Hematopoietic multipotent progenitor cell treated with erythropoietin and hydrocortisone succinate and interleukin-3 and kit ligand, for 8 days (in vitro differentiated cells): ENCODE data around the gene PREX1.

Experiments
- DNase-seq: peaks from one replicate; pipeline ENCODE4 v3.0.0-alpha.2; 2015

PREX1 gene

GRCh38 chr20:48649868-48650267 lies 177.9 kb downstream of the PREX1 start:
- DNase-seq: no peak

DNA sequence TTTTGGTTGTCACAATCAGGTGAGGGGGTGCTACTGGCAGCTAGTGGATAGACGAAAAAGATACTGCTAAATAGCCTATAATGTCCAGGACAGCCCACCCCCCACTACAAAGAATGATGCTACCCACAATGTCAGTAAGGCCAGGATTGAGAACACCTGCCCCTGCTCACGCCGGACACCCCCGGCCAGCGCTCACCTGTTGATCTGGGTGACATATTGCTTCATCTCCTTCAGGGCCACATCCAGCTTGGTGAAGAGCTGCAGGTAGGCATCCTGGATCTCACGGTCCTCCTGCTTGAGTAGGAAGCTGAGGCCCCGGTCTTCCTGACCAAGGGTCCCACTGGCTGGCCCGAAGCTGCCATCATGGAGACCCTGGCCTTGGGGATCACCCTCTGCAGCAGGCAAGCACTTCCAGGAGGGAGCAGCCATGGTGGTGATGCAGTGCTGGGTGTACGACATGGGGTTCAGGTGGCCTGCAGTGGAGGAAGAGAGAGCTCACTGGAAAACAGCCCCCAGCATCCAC lies 178.6 kb downstream of the PREX1 start:
- no peak for DNase-seq

- DNase-seq: no peak
These were observed 179.2 kb downstream of the PREX1 start for GRCh38 chr20:48648482-48649051.

DNA sequence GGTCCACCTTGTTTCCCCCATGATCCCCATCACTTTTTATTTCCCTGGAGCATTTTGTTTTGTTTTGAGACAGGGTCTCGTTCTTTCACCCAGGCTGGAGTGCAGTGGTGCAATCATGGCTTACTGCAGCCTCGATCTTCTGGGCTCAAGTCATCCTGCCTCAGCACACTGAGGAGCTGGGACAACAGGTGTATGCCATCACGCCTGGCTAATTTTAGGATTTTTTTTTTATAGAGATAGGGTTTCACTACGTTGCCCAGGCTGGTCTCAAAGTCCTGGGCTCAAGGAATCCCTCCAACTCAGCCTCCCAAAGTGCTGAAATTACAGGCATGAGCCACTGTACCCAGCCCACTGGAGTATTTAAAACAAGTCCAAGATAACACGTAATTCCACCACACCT lies 179.9 kb downstream of the PREX1 start:
- DNase-seq: no peak

DNA sequence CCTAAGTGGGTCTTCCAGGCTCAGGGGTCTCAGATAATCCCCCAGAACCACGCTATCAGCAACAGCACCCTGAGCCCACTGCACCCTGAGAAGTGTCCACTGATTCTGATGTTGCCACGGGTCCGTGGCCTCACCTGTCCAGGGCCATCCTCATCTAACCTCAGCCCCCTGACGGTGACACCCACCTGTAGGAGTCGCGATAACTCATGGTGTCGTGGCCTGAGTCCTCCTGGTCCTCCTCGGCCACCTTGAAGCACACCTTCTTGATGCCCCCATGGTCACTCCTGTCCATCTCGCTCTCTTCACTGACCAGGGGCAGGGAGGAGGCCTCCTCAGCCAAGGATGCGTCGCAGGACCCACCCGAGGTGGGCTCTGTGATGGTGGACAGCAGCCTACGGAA lies 182.1 kb downstream of the PREX1 start:
- no peak for DNase-seq

DNA sequence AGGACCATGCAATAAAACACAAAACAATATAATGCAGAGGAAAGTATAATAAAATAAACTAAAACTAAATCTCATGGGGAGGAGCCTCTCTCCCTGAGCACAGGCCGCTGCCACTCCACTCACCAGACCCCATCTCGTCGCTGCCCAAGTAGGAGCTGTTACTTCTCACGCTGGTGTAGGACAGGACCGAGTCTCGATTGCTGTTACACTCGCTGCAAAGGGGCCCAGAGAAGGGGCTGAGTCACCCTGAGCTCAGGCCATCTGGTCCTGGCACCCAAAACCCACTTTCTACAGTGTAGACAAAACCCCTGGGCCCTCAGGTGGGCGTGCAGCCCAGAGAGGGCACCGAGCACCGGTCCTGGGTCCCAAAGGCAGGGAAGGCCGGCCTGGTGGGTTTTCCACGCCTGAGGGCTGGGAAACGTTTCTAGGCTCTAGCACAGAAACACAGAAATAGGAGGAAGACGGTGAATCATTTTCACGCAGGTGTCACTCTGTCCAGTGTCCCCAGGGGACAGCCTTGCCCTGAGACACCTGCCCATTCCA lies 183.4 kb downstream of the PREX1 start:
- DNase-seq: no peak

DNA sequence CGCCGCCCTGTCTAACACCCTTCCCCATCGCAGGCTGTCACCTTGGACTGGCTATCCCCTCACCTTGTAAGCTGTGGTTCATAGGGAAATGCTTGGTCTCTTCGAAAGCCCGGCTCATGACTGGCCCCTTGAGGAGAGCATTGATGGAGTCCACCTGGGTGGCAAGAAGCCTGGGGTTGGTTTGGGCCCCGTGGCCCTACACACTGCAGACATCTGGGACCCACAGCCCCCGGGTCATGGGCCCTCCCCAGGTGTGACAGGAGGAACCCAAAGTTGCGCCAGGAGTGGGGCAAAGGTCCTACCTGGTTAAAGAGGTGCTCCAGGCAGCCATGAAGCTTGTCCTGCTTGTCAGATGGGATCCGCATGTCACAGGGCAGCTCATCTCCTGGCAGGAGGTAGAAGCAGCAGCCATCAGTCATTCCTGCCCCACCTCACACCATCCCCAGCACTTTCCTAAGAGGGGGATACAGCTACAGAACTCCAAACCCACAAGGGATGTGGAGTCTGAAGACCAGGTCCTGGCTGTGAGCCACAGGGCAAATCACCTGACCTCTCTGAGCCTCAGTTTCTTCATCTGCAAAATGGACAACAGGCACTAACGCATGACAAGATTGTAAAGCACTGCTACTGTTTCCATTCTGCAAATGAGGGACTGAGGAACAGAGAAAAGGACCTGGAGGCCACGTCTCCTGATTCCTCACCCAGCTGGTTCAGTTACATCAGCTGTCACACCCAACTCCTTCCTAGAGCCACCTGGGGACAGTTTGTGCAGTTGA lies 185.5 kb downstream of the PREX1 start:
- DNase-seq: no peak

GRCh38 chr20:48640871-48641270 lies 186.9 kb downstream of the PREX1 start:
- DNase-seq: no peak

DNA sequence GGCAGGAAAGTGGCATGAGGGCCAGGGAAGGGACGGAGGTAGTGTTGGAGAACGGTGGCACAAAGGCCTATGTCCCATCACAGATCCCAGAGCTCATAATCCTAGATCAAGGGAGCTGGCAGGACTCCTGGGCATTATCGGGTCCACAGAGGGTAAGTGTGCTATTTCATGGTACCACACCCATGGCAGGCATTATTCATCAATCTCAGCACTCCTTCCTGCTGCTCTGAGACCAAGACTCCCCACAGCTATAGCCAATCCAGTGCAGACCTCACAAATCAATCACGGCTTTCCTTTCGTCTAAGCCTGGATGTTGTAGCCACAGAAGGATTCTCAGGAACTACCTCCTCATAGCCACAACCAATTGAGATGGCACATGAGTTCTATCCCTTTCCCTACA lies 187.9 kb downstream of the PREX1 start:
- no peak for DNase-seq

DNA sequence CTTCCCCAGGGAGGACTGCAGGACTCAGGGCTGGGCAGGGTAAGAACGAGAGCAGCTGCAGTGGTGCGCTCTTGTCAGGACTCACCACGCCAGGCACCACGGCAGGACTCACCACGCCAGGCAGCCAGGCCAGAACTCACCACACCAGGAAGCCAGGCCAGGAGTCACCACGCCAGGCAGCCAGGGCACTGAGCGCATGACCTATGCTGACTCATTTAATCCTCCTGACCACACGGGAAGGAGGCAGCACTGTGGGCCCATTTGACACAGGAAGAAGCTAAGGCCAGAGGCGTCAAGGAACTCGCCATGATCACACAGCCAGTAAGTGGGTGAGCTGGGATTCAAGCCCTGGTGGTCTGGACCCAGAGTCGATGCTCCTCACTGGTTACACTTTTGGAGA lies 189.3 kb downstream of the PREX1 start:
- no peak for DNase-seq

DNA sequence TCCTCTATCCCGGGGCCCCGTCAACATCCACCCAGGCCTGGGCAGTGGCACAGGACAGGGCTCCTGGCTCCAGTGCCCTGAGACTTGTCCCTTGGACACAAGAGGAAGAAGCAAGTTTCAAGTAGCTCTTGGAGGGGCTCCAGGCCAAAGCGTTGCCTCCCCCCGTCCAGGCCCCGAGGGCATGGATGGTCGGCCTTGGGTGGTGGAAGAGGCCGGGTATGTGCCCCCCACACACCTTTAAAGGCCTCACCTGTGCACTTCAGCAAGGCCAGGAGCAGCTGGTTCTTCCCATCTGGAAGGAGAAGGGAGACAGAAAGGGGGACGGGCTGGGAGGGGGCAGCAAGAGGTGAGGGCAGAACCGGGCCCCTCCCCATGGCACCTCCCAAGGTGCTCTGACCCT lies 190.3 kb downstream of the PREX1 start:
- no peak for DNase-seq

- no peak for DNase-seq
These were observed 191.5 kb downstream of the PREX1 start for GRCh38 chr20:48636301-48636700.

GRCh38 chr20:48635791-48636267 lies 192.0 kb downstream of the PREX1 start:
- DNase-seq: peak; percentile 60

DNA sequence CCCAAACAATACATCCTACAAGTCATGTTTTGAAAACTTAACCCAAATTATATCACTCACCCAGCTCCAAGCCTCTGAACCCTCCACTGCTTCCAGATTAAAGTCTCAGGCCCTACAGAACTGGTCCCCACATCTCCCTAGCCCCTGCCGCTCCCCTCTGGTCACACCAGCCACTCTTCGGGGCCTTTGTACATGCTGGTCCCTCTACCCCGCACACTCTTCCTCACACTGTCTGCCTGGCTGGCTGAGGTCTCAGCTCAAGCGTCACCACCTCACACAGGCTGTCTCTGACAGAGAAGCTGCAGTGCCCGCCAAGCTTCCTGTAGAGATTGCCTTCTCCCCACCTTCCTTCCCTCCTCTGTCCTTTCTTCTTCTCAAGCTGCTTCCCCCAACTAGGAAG lies 192.4 kb downstream of the PREX1 start:
- DNase-seq: no peak

DNA sequence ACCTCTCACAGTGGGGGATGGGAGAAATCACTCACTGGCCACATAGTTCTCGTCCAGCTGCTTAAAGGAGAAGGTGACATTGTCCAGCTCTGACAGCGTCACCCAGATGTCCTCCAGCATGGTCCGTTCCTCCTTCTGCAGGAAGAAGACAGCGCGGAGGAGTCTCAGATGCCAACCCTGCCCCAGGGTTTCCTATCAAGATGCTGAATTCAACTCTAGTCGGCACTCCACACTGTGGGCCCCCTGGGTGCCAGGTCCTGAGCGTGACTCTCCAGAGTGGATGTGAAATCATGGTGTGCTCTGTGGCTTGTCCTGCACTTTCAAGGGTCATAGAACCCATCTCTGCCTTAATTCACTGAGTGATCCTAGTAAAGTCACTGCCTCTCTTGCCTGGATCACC lies 193.2 kb downstream of the PREX1 start:
- DNase-seq: no peak

DNA sequence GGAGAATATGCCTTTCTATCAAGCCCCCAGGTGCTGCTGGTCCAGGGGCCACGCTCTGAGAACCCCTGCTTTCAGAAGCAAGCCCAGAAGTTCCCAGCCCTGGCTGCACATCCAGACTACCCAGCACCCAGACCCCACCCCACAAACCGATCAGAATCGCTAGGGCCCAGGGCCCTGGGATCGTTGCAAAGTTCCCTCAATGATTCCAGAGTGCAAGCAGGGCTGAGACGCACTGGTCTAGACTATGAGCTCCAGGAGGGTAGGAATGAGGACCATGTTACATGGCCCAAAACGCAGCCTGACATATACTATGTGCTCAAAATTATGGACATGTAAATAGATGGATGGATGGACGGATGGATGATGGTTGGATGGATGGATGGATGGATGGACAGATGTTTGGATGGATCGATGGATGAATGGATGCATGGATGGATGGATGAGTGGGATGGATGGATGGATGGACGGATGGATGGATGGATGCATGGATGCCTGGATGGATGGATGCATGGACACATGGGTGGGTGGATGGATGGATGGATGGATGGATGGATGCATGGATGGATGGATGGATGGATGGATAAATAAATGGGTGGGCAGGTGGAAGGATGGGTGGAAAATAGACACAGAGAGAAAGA lies 194.1 kb downstream of the PREX1 start:
- DNase-seq: no peak

DNA sequence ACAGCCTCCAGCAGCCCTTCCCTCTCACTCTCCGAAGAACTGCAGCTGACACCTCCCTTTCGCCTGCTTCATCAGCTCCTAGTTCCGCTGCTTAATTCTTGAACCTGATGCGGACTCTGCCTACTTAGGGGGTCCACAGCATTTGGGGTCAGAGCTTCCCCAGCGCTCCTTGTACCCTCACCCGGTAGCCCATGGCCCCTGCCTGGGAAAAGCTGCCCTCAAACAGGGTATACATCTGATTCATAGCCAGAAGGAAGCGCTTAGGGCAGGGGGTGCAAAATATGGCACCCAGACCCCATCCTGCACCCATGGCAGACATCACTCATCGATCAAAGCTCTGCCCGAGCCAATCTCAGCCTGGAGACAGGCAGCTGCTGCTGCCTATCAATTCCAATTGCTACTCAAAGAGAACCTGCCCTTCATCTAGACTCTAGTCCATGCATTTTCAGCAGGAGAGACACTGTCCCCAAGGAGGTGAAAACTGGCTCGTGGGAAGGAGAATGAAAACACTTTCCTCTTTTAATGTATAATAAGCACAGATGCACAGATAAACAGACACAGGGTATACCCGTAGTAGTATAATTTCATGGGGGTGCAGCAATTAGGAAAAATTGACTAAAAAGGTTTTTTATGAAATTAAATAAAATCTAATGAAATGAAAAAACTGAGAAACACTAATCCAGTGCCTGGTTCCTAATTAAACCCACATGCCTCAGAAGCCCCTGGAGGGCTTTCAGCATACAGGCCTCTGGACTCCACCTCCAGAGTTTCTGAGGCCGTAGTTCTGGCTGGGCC lies 194.8 kb downstream of the PREX1 start:
- no peak for DNase-seq

GRCh38 chr20:48632017-48632824 lies 195.6 kb downstream of the PREX1 start:
- DNase-seq: no peak

DNA sequence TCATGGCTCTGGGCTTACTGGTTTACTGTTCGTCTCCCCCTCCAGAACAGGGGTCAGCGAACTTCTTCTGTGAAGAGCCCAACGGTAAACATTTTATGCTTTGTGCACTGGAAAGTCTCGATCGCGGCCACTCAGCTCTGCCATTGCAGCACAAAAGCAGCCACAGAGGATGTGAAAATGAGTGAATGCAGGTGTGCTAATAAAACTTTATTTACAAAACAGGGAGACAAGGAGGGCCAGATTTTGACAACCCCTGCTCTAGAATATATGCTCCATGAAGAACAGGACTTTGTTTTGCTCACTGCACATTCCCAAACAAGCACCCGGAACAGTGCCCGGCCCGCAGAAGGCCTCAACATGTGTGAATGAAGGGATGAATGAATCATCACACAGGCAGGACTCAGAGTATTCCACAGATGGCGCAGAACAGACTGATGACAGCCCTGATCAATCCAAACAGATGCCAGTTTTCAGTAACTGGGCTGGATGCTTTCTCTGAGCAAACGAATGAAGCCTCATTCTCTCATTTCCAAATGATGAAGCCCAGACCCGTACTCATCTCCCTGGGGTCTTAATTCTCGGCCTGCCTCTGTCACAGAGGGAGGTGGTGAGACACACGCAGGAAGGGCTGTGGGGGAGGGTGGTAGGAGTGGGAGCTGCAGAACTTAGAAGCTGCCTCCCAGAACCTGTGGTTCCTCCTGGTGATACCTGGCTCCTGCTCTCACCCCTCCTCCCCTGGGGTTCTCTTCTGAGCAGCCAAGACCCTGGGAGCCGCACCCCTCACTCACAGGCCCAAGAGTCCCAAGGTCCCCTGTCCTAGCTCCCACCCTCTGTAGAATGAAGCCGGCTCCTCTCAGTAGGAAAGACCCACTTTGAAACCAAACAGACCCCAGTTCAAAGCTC lies 196.4 kb downstream of the PREX1 start:
- DNase-seq: no peak

DNA sequence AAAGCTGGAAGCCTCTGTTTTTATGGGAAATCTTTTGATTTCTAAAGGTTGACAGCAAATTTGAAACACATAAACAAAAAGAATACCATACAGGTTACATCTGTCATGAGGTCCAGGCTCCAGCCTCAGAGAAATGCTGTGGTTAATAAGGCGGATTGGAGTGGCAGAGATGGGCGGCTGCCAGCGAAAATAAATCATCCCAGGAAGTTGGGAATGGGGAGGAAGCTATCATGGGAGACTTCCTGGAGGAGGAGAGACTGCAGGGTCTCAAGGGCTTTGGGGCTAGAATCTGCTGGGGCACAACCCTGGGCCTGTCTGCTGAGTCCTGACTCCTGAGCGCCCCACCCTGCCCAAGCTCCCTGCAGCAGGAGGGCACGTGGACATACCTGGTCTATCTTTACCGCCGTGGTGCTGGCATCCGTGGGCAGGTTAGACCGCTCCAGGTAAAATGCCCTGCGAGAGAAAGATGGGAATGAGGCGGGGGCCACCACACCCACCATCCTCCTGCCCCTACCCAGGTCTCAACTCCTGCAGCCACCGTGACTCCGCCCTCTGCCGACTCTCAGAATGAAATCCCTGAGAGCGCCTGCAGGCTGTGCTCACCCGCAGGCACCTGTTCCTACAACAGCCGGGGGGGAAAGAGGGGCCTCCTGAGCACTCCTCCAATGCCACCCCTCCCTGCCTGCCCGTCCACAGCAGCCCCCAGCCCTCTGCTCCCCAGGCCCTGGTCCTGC lies 197.3 kb downstream of the PREX1 start:
- DNase-seq: no peak
